GM18907 (cell line): ENCODE results near the gene VIPR2.
"Not testable (repeated sequence)": the region's sequence is repeated elsewhere in the genome, so short reads cannot be mapped to it uniquely, and the experiment has no call there.

Experiments used
- ATAC-seq: cut with Tn5 transposase; IDR thresholded peaks from one replicate; pipeline ENCODE4 v1.9.1; 2021; ENCODE audit warnings: mild to moderate bottlenecking, moderate library complexity; ENCODE audit not compliant: unreplicated experiment

The VIPR2 gene

GRCh38 chr7:158996214-158997109 is 148.2 kb downstream of the VIPR2 start:
- ATAC-seq, result no peak

DNA sequence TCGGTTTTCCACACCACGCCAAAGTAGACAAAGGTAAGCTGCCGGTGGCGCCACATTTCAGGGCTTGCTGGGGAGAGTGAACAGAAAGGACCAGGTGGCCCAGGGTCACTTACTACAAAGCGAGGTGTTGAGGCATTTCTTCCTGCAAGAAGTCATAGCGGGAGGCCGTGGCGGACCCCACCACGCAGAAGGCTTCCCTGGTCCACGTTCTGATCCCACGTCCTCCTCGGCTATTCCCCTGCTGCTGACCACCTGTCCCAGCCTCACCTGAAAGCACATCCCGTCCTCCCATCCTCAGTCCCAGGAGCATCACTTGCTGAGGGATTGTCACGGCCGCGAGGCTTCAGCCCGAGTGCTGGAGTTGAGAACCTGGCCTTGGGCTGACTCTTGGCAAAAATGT is 149.2 kb downstream of the VIPR2 start:
- ATAC-seq, result no peak

- ATAC-seq, result no peak
Measured at GRCh38 chr7:158994687-158995086, 150.0 kb downstream of the VIPR2 start.

DNA sequence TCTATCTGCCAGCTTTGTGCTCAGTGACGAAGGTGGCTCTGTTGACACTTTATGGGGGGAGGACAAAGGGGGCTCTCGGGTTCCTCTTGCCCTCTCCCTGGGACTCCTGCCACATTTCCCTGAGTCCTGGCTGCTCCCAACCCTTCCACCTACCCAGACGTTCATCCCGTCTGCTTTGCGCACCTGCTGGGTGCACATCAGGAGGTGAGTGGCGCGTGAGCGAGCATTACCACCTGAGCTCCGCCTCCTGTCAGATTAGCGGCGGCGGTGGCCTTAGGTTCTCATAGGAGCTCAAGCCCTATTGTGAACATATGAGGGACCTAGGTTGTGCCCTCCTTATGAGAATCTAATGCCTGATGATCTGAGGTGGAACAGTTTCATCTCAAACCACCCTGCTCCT is 151.1 kb downstream of the VIPR2 start:
- ATAC-seq, result no peak

DNA sequence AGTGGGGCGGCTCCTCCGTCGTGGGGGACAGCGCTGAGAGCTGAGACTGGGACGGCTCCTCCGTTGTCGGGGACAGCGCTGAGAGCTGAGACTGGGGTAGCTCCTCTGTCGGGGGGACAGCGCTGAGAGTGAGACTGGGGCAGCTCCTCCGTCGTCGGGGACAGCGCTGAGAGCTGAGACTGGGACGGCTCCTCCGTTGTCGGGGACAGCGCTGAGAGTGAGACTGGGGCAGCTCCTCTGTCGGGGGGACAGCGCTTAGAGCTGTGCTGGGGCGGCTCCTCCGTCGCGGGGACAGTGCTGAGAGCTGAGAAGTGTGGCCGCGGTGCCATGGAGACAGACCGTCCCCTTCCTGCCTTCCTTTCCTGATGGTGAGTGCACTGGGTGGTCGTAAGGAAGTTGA is 151.9 kb downstream of the VIPR2 start:
- ATAC-seq, result no peak

- no peak for ATAC-seq
Measured at GRCh38 chr7:158991824-158992621, 152.6 kb downstream of the VIPR2 start.

GRCh38 chr7:158988996-158989395 is 155.7 kb downstream of the VIPR2 start:
- ATAC-seq, result no peak

DNA sequence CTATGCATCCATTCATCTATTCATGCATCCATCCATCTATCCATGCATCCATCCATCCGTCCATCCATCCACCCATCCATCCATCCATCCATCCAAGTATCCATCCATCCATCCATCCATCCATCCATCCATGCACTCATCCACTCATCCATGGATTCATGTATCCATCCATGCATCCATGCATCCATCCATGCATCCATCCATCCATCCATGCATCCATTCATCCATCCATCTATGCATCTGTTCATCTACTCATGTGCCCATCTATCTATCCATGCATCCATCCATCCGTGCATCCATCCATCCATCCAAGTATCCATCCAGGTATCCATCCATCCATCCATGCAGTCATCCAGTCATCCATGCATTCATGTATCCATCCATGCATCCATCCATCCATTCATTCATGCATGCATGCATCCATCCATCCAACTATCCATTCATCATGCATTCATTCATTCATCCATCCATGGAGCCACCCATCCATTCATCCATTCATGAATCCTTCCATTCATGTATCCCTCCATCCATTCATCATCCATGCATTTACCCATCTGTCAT is 156.3 kb downstream of the VIPR2 start:
- no peak for ATAC-seq

GRCh38 chr7:158987691-158988090 is 157.0 kb downstream of the VIPR2 start:
- ATAC-seq, result no peak

DNA sequence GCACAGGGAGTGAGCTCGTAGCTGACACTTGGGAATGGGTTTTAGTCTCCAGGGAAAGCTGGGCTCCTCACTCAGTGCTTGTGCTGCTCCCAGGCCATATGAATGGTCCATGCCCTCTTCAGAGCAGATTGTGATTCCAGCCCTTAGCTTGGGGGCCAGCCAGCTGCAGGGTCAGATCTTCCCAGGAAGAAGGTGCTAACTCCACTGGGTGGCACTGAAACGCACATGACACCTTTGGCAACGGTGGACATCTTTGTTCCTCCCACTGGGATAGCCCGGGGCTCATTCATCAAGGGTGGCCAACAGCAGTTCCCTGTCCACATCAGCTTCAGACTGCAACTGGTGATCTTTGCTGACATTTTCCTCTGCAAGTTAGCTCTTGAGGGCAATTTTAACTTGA is 159.1 kb downstream of the VIPR2 start:
- ATAC-seq, result no peak

DNA sequence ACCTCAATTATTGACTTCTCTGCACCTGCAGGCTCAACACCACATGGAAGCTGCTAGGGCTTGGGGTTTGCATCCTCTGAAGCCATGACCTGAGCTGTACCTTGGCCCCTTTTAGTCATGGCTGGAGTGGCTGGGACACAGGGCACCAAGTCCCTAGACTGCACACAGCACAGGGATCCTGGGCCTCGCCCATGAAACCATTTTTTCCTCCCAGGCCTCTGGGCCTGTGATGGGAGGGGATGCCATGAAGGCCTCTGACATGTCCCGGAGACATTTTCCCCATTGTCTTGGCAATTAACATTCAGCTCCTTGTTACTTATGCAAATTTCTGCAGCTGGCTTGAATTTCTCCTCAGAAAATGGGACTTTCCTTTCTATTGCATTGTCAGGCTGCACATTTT is 160.7 kb downstream of the VIPR2 start:
- not testable (repeated sequence) for ATAC-seq

DNA sequence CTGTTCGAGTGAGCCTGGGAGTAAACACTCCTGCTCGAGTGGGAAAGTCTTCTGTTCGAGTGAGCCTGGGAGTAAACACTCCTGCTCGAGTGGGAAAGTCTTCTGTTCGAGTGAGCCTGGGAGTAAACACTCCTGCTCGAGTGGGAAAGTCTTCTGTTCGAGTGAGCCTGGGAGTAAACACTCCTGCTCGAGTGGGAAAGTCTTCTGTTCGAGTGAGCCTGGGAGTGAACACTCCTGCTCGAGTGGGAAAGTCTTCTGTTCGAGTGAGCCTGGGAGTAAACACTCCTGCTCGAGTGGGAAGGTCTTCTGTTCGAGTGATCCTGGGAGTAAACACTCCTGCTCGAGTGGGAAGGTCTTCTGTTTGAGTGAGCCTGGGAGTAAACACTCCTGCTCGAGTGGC is 162.6 kb downstream of the VIPR2 start:
- ATAC-seq, result not testable (repeated sequence)

DNA sequence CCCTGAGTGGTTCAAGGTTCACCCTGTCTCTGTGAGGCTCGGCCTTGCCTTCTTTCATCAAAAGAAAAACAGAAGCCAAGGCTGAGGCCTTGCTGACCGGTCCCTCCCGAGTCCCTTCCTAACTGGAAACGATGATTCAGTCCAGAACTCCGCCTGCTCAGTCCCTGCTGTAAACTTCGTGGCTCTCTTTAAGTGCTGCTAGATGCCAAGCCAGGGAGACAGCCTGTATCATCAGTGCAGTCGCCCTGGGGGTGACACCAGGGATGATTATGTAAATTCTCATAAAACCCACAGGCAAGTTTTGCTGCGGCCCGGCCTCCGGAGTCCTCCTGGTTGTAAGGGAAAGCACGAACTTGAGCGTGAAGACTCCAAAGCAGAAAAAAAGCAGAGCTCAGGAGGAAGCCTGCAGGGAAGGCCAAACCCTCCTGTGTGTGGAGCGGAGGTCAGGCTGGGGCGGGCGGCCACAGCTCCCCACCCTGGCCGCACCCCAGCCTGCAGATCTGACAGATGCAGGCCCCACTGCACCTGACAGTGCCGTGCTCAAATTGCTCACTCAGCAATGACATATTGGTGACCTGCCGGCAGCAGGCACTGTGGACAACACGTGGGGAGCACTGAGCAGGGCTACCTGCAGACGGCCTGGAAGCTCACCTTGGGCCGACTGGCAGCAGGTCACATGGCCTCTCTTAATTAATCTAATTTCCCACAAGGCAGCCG is 164.9 kb downstream of the VIPR2 start:
- no peak for ATAC-seq

- no peak for ATAC-seq
Measured at GRCh38 chr7:158979023-158979529, 165.6 kb downstream of the VIPR2 start.
